SK-N-SH (cell line): ENCODE data around the gene ZNF684. TPM values are rescaled to one million over a fixed set of nuclear protein-coding genes. Genes with fewer than 3 reads are reported as not detected.
"Not testable (repeated sequence)": the region's sequence is repeated elsewhere in the genome, so short reads cannot be mapped to it uniquely, and the experiment has no call there.

ENCODE experiments used
- CTCF ChIA-PET: fragments of 300-600, 350-600 bp; formaldehyde crosslinking; extraction: SDS; loops from one replicate; lab custom pipeline; 2021; lab: Yijun Ruan, JAX
- POLR2A ChIA-PET: fragments of 350-600 bp; sonication (Branson Sonifier 250); formaldehyde crosslinking; extraction: SDS; loops from one replicate; lab custom pipeline; 2020; ENCODE audit warnings: antibody characterized with exemption, inconsistent platforms; lab: Yijun Ruan, JAX
- DNase-seq: peaks from one replicate; pipeline ENCODE4 v3.0.0; 2012
- H2AFZ ChIP-seq: fragments of 200-600 bp; sonication (generic); 2 replicates; pipeline ENCODE4 v1.8.1; 2016; ENCODE audit warnings: antibody characterized with exemption, mild to moderate bottlenecking, low read depth
- H3F3A ChIP-seq: fragments of 200-600 bp; sonication (generic); replicated peaks from 2 replicates; pipeline ENCODE3; 2016; ENCODE audit warnings: antibody characterized with exemption, mild to moderate bottlenecking; ENCODE audit not compliant: insufficient read depth
- H3K27ac ChIP-seq, 2 experiments: fragments of 200-500 bp in 1 of 2; fragments of 200-600 bp in 1 of 2; sonication (Bioruptor generic) in 1 of 2; sonication (generic), shearing (Covaris generic) in 1 of 2; 2 replicates each; pipeline versions ENCODE4 v1.5.1 to v1.6.1; 2014 to 2016; ENCODE audit warnings: low read depth in 2 of 2, inconsistent platforms in 1 of 2, low read length in 1 of 2, mild to moderate bottlenecking in 1 of 2, mixed read lengths in 1 of 2
- H3K27me3 ChIP-seq: fragments of 200-600 bp; sonication (generic), shearing (Covaris generic); 2 replicates; pipeline ENCODE4 v1.6.1; 2016; ENCODE audit warnings: mixed run types; ENCODE audit not compliant: insufficient read depth
- H3K36me3 ChIP-seq, 2 experiments: fragments of 200-500 bp in 1 of 2; fragments of 200-600 bp in 1 of 2; sonication (Bioruptor generic) in 1 of 2; sonication (generic) in 1 of 2; replicated peaks in 1 of 2; 2 replicates each; pipeline versions ENCODE3 to v1.5.1; 2014 to 2016; ENCODE audit warnings: low read length in 1 of 2, mild to moderate bottlenecking in 1 of 2; ENCODE audit not compliant: insufficient read depth in 2 of 2, control insufficient read depth in 1 of 2
- H3K4me1 ChIP-seq, 2 experiments: fragments of 200-500 bp in 1 of 2; fragments of 200-600 bp in 1 of 2; sonication (Bioruptor generic) in 1 of 2; sonication (generic), shearing (Covaris generic) in 1 of 2; 2 replicates each; pipeline versions ENCODE4 v1.5.1 to v1.6.1; 2014 to 2016; ENCODE audit warnings: low read depth in 1 of 2, low read length in 1 of 2, mixed run types in 1 of 2; ENCODE audit not compliant: insufficient read depth in 2 of 2, control insufficient read depth in 1 of 2
- H3K4me2 ChIP-seq: fragments of 200-600 bp; sonication (generic), shearing (Covaris generic); 2 replicates; pipeline ENCODE4 v1.6.1; 2017; ENCODE audit warnings: mixed run types
- H3K4me3 ChIP-seq, 2 experiments: fragments of 200-500 bp in 1 of 2; fragments of 200-600 bp in 1 of 2; sonication (Bioruptor generic) in 1 of 2; sonication (generic), shearing (Covaris generic) in 1 of 2; 2 replicates each; pipeline versions ENCODE4 v1.5.1 to v1.8.1; 2014 to 2016; ENCODE audit warnings: low read depth in 2 of 2, inconsistent platforms in 1 of 2, low read length in 1 of 2, mild to moderate bottlenecking in 1 of 2, mixed read lengths in 1 of 2, moderate library complexity in 1 of 2
- H3K79me2 ChIP-seq: fragments of 200-600 bp; sonication (generic); 2 replicates; pipeline ENCODE4 v1.8.1; 2017; ENCODE audit warnings: mild to moderate bottlenecking; ENCODE audit not compliant: insufficient read depth
- H3K9ac ChIP-seq: fragments of 200-600 bp; sonication (generic); 2 replicates; pipeline ENCODE4 v1.6.1; 2017; ENCODE audit warnings: mixed run types
- H3K9me2 ChIP-seq: fragments of 200-600 bp; sonication (generic); 2 replicates; pipeline ENCODE4 v1.6.1; 2017; ENCODE audit warnings: mixed run types
- H3K9me3 ChIP-seq: fragments of 200-600 bp; sonication (generic); 2 replicates; pipeline ENCODE4 v1.6.1; 2017; ENCODE audit warnings: mixed run types, mild to moderate bottlenecking, moderate library complexity
- H4K20me1 ChIP-seq: fragments of 200-600 bp; sonication (generic); 2 replicates; pipeline ENCODE4 v1.6.1; 2017; ENCODE audit warnings: mild to moderate bottlenecking, mixed run types; ENCODE audit not compliant: insufficient read depth
- ELF1 ChIP-seq: IDR thresholded peaks from 2 replicates; pipeline ENCODE4 v1.4.0; 2012
- EP300 ChIP-seq, 2 experiments: IDR thresholded peaks; 2 replicates each; pipeline versions ENCODE4 v1.4.0 to v1.6.1; 2012; ENCODE audit warnings: borderline replicate concordance in 1 of 2, low read depth in 1 of 2, low read length in 1 of 2
- EZH2phosphoT487 ChIP-seq: fragments of 200-600 bp; sonication (generic); IDR thresholded peaks from 2 replicates; pipeline ENCODE4 v1.6.1; 2017; ENCODE audit warnings: low read depth, mixed run types, mild to moderate bottlenecking, antibody characterized with exemption, moderate library complexity, borderline replicate concordance
- FOXM1 ChIP-seq: IDR thresholded peaks from 2 replicates; pipeline ENCODE4 v1.4.0; 2012; ENCODE audit warnings: low read depth, mild to moderate bottlenecking
- IRF3 ChIP-seq: fragments of 150-350 bp; IDR thresholded peaks from 2 replicates; pipeline ENCODE4 v1.6.1; 2016; ENCODE audit warnings: mild to moderate bottlenecking, low read depth, low read length
- JUND ChIP-seq: IDR thresholded peaks from 2 replicates; pipeline ENCODE4 v1.4.0; 2012
- MEF2A ChIP-seq: IDR thresholded peaks from 2 replicates; pipeline ENCODE4 v1.4.0; 2012; ENCODE audit warnings: low read depth, borderline replicate concordance
- MXI1 ChIP-seq: IDR thresholded peaks from 2 replicates; pipeline ENCODE4 v1.6.1; 2012; ENCODE audit warnings: mild to moderate bottlenecking, low read depth, low read length, improper control_type of control experiment
- NFIC ChIP-seq: IDR thresholded peaks from 2 replicates; pipeline ENCODE4 v1.4.0; 2012; ENCODE audit warnings: borderline replicate concordance
- RAD21 ChIP-seq: IDR thresholded peaks from 2 replicates; pipeline ENCODE4 v1.6.1; 2012; ENCODE audit warnings: mild to moderate bottlenecking, low read length
- RFX5 ChIP-seq: IDR thresholded peaks from 2 replicates; pipeline ENCODE4 v1.6.1; 2012; ENCODE audit warnings: mild to moderate bottlenecking, improper control_type of control experiment, low read length
- TAF1 ChIP-seq: IDR thresholded peaks from 2 replicates; pipeline ENCODE4 v1.6.1; 2012; ENCODE audit warnings: low read depth, mild to moderate bottlenecking, low read length, moderate library complexity, borderline replicate concordance
- TEAD4 ChIP-seq: IDR thresholded peaks from 2 replicates; pipeline ENCODE4 v1.4.0; 2012; ENCODE audit warnings: mild to moderate bottlenecking, borderline replicate concordance; ENCODE audit not compliant: insufficient read depth
- USF1 ChIP-seq: IDR thresholded peaks from 2 replicates; pipeline ENCODE4 v1.4.0; 2012; ENCODE audit warnings: low read depth, borderline replicate concordance
- WGBS: methylation state at CpG from one replicate; pipeline ENCODE4 v1.1.6; 2017; ENCODE audit warnings: low lambda C conversion rate; 5-methylcytosine and 5-hydroxymethylcytosine counted together
- polyA plus RNA-seq, 3 experiments: library from polyadenylated mRNA; depleted of rRNA; stranded (reverse); fragments of >200 nt; gene quantifications; 2 replicates each; pipeline ENCODE4 v1.2.3, GENCODE V29; 2012
- TF ChIP-seq, protein P1 (sequence below): IDR thresholded peaks from 2 replicates; pipeline ENCODE4 v1.4.0; 2012; ENCODE audit warnings: low read depth

Gene ZNF684
- polyA plus RNA-seq, 1 of the 3 experiments (the other 2 are of a cell fraction), result 1.8 TPM

- H3K27ac ChIP-seq, result no peak overlapping the region
- no peaks in the 10 kb centered on the region for H3K4me1 ChIP-seq
- DNase-seq, result no peak
- H3K27me3 ChIP-seq, result no peaks in the 10 kb centered on the region
- CTCF ChIA-PET, result interaction anchor here (2.8 kb wide), 1 partner anchor 14 kb away, joined by 9 read pairs; no protein-coding TSS in a partner anchor
- no peak overlapping the region for H3K9ac ChIP-seq
- peaks cover 7 to 46% of the 10 kb centered on the region in 2 experiments for H3K36me3 ChIP-seq
- H3K9me3 ChIP-seq, result no peaks in the 10 kb centered on the region; the same call in 1 of the 2 replicates
- H4K20me1 ChIP-seq, result no peaks in the 10 kb centered on the region
- H3K4me2 ChIP-seq, result no peak overlapping the region
- no peak for TF ChIP-seq RAD21
- TF ChIP-seq, all 33 proteins: peak for 0
- Histone ChIP-seq H3K79me2 (no peaks in the 10 kb centered on the region), H2AFZ (no peak overlapping the region), H3K4me3 (no peak overlapping the region), H3K9me2 (no peaks in the 10 kb centered on the region), H3F3A (no peaks in the 10 kb centered on the region)
- POLR2A ChIA-PET, result no interaction called here
- WGBS, result 90% methylated on average over 4 of the region's 4 CpGs
Measured at GRCh38 chr1:40546957-40547356, 15.5 kb downstream of the ZNF684 start.

- TF ChIP-seq, protein P1, sequence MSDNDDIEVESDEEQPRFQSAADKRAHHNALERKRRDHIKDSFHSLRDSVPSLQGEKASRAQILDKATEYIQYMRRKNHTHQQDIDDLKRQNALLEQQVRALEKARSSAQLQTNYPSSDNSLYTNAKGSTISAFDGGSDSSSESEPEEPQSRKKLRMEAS, result no peak
- no peak for TF ChIP-seq MEF2A
- no peak for TF ChIP-seq ELF1
- no peak for TF ChIP-seq EP300 (IDR thresholded peaks at IDR 0.05; ENCODE audit: borderline replicate concordance in 1 of 2, low read depth in 1 of 2, low read length in 1 of 2)
- no peak for TF ChIP-seq MXI1
- TF ChIP-seq JUND, result no peak
- no peak for TF ChIP-seq IRF3
- TF ChIP-seq RFX5, result no peak
- no peak for TF ChIP-seq USF1
- TF ChIP-seq EZH2phosphoT487, result no peak
- no peak for TF ChIP-seq TAF1
- TF ChIP-seq RAD21, result no peak
- no peak for TF ChIP-seq FOXM1
- no peak for TF ChIP-seq TEAD4
- no peak for TF ChIP-seq NFIC
- Histone ChIP-seq H2AFZ (no peak overlapping the region), H3K9me2 (no peaks in the 10 kb centered on the region), H3K4me2 (no peak overlapping the region), H3K79me2 (no peaks in the 10 kb centered on the region), H3K27me3 (no peaks in the 10 kb centered on the region), H3K9me3 (no peaks in the 10 kb centered on the region; the same call in 1 of the 2 replicates), H4K20me1 (no peaks in the 10 kb centered on the region), H3K36me3 (no peaks in the 10 kb centered on the region), H3K27ac (no peak overlapping the region), H3K4me3 (no peak overlapping the region), H3K9ac (no peak overlapping the region), H3K4me1 (no peaks in the 10 kb centered on the region), H3F3A (no peaks in the 10 kb centered on the region)
- no peak for DNase-seq
- ChIA-PET CTCF (interaction anchor here (4.2 kb wide), 1 partner anchor 20 kb away, joined by 17 read pairs; no protein-coding TSS in a partner anchor), POLR2A (no interaction called here)
- 63% methylated on average over 4 of the region's 4 CpGs for WGBS
Measured at GRCh38 chr1:40553017-40553416, 21.6 kb downstream of the ZNF684 start.

DNA sequence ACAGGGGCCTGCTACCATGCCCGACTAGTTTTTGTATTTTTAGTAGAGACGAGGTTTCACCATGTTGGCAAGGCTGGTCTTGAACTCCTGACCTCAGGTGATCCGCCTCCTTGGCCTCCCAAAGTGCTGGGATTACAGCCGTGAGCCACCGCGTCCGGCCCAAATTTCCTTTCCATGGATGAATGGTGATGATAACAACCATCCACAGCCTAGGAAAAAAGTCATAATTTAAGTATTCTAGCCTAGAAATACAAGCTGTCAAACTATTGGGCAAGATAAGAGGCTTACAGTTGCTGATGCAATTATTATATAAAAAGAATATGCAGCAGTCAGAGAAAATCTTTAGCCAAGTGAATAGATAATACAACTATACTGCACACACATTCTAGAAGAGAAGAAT is 23.4 kb downstream of the ZNF684 start:
- H3K79me2 ChIP-seq, H3K9ac ChIP-seq, H3K4me3 ChIP-seq, H3K9me3 ChIP-seq, H3K4me2 ChIP-seq, H3K4me1 ChIP-seq, H3K36me3 ChIP-seq, POLR2A ChIA-PET, H3K27ac ChIP-seq, H4K20me1 ChIP-seq, H3F3A ChIP-seq, DNase-seq, H3K9me2 ChIP-seq, H3K27me3 ChIP-seq, H2AFZ ChIP-seq: not testable (repeated sequence)
- 82% methylated on average over 7 of the region's 7 CpGs for WGBS
- CTCF ChIA-PET, result interaction anchor here (0.8 to 4.2 kb wide), 2 partner anchors 12 to 22 kb away, joined by 3 to 17 read pairs; no protein-coding TSS in a partner anchor
